DLD1 (cell line): ENCODE results near the gene CD69.
"Not testable (repeated sequence)": the region's sequence is repeated elsewhere in the genome, so short reads cannot be mapped to it uniquely, and the experiment has no call there.

Experiments
- in situ Hi-C: cut with HindIII; loops from 2 replicates; pipeline ENCODE4 v1.10.0; 2017; ENCODE audit warnings: low sequenced_read_pairs

Gene CD69

GRCh38 chr12:9724023-9724422 lies 36.7 kb downstream of the CD69 start:
- in situ Hi-C loops: no loop called here

DNA sequence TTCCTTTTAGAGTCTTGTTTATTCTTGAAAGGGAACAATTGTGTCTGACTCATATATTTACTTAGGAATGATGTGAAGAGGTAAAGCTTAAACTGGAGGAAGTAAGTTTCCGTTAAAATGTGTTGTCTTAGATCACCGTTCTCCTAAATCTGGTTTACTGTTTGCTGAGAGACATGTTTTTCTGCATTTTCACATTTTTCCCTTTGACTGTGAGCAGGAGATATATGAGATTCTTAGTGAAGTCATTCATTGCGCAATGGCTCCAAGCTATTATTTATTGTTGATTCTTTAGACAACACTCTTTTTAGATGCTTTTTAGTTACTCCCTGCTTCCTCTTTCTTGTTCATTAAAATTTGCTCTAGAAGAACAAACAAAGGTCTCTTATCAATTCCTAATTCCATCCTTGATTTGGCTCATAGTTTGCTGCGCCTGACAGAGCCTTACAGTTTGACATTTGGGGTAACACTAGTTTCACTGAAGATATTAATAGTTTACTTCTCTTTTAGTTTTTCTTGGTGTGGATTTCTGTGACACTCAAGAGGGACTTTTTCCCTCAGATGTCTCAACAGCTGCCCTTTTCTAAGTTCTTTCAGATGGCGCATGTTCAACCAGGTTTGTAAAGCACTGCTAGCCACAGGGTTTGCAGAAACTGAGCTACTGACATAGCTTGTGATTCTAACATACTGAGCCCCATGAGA lies 39.2 kb downstream of the CD69 start:
- in situ Hi-C loops: no loop called here

DNA sequence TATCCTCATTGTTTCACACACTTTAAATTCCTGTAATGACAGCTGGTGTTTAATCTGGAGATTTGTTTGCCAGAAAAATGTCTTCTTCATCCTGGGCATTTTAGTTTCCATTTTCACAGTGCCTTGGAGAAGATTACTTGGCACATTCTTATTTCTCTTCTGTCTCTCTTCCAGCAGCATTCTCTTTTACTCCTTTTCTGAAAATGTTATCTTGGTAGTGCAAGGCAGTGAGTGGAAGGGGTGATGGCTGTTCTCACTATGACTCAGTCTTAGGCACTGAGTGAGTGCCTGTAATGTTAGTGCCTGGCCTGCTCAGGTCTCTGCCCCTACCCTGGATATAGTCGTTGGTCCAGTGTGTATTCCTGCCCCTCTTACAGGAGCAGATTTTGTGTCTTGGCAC lies 40.9 kb downstream of the CD69 start:
- in situ Hi-C loops: no loop called here

DNA sequence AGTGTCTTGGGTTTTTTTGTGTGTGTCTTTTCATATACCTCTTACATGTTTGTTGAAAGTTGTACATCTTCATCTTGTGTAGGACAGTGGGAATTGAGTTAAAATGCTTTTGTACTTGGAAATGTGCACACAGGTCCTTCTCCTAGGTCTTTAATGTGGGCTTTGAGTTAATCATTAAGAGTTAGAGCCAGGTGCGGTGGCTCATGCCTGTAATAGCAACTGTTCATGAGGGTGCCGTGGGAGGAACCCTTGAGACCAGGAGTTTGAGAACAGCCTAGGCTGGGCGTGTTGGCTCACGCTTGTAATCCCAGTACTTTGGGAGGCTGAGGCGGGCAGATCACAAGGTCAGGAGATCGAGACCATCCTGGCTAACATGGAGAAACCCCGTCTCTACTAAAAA lies 41.7 kb downstream of the CD69 start:
- in situ Hi-C loops: no loop called here

DNA sequence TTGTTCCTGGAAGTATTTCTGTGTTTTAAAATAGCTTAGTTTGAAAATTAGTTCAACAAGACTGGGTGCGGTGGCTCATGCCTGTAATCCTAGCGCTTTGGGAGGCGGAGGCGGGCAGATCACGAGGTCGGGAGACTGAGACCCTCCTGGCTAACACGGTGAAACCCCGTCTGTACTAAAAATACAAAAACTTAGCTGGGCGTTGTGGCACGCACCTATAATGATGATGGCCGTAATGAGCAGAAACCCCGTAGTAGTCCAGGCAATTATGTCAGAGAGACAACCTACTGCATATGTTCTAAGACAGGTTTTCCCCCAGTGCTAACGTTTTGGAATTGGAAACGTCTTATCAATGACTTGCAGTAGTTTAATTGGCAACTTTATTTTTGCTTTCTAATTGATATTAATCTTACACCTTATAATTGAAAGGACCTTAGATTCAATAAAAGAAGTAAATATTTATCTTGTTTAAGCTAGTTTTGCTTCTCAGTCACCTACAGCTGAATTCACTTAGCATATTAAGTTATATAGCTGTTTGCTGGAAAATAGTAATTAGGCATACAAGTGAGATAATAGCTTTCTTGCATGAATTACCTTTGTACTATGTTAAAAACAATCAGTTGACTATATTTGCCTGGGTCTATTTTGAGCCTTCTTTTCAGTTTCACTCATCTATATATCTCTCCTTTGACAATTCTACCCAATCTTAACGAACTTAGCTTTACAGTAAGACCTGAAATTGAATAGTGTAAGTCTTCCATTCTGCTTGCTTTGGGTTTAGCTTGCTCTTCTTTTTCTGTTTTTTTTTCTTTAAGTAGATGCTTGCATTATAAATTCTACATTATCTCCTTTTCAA lies 43.4 kb downstream of the CD69 start:
- in situ Hi-C loops: no loop called here

DNA sequence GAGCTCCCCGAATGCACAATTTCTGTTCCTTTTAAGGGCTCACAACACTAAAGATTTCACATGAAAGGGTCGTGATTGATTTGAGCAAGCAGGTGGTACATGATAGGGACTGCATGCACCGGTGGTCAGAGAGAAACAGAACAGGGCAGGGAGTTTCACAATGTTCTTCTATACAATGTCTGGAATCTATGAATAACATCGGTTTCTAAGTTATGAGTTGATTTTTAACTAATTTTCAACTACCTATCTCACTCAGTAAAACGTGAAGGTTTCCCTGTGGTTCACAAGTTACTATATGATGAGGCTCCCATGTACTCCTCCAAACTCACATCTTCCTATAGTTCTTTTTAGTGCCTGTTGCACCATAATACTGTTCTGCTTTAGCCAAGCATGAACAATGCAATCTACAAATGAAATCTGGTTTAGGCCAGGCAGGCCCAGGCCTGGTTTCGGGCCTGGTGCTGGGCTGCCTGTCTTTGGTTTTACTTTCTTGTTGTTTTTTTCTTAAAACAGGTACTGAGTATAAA lies 47.6 kb downstream of the CD69 start:
- in situ Hi-C loops: not testable (repeated sequence)

DNA sequence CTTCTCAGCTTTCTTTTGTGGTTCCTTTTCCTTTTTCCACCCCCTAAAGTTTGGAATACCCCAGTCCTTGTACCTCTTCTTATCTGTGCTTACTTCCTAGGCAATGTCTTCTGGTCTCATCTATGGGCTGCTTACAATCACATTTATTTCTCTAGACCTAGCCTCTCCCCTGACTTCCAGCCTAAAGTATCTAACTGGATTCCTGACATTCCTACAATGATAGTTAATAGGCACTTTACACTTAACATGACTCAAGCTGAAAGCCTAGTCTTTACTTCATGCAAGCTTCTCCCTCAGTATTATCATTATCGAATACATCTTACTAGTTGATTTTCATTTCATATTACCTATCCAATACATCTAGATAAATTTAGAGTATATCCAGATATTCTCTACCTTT lies 49.0 kb downstream of the CD69 start:
- in situ Hi-C loops: no loop called here

GRCh38 chr12:9710584-9711375 lies 49.9 kb downstream of the CD69 start:
- in situ Hi-C loops: no loop called here

- in situ Hi-C loops: loop anchor here (10.0 kb wide), 1 partner anchor 74 kb away; no protein-coding TSS in a partner anchor
These were observed 51.8 kb downstream of the CD69 start for GRCh38 chr12:9708853-9709252.

- in situ Hi-C loops: loop anchor here (10.0 kb wide), 1 partner anchor 73 kb away; no protein-coding TSS in a partner anchor
These were observed 52.6 kb downstream of the CD69 start for GRCh38 chr12:9707864-9708808.

GRCh38 chr12:9707356-9707755 lies 53.3 kb downstream of the CD69 start:
- in situ Hi-C loops: loop anchor here (10.0 kb wide), 1 partner anchor 73 kb away; no protein-coding TSS in a partner anchor

- in situ Hi-C loops: loop anchor here (10.0 kb wide), 1 partner anchor 71 kb away; no protein-coding TSS in a partner anchor
These were observed 54.5 kb downstream of the CD69 start for GRCh38 chr12:9706086-9706685.

DNA sequence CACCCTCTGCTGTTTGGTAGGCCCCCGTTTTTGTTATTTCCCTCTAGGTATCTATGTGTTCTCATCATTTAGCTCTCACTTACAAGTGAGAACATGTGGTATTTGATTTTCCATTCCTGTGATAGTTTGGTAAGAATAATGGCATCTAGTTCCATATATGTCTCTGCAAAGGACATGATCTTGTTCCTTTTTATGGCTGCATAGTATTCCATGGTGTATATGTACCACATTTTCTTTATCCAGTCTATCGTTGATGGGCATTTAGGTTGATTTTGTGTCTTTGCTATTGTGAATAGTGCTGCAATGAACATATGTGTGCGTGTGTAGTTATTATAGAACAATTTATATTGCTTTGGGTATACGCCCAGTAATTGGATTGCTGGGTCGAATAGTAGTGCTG lies 56.1 kb downstream of the CD69 start:
- in situ Hi-C loops: loop anchor here (10.0 kb wide), 1 partner anchor 70 kb away; no protein-coding TSS in a partner anchor
